GM12875 (cell line): ENCODE measurements around the gene PNLIP.

Source experiments
- H3K4me3 ChIP-seq: one replicate; pipeline ENCODE4 v1.5.1; 2011; ENCODE audit warnings: low read depth, low read length, control low read depth
- CTCF ChIP-seq: IDR thresholded peaks from 2 replicates; pipeline ENCODE4 v1.5.1; 2011; ENCODE audit warnings: low read depth, mild to moderate bottlenecking, control low read depth, inconsistent platforms, low read length, moderate library complexity, borderline replicate concordance; ENCODE audit not compliant: insufficient read depth

The PNLIP gene

GRCh38 chr10:116613471-116613870 lies 67.7 kb downstream of the PNLIP start:
- TF ChIP-seq CTCF, result no peak
- H3K4me3 ChIP-seq, result no peak overlapping the region

GRCh38 chr10:116614796-116615195 lies 69.1 kb downstream of the PNLIP start:
- no peak for TF ChIP-seq CTCF
- H3K4me3 ChIP-seq, result no peak overlapping the region

GRCh38 chr10:116615199-116615776 lies 69.6 kb downstream of the PNLIP start:
- H3K4me3 ChIP-seq, result no peak overlapping the region
- TF ChIP-seq CTCF, result no peak
